HG03457 (cell line): ENCODE results near the gene CDC42SE1.
"Not testable (repeated sequence)": the region's sequence is repeated elsewhere in the genome, so short reads cannot be mapped to it uniquely, and the experiment has no call there.

ENCODE experiments used
- ATAC-seq: cut with Tn5 transposase; IDR thresholded peaks from one replicate; pipeline ENCODE4 v1.9.1; 2021; ENCODE audit warnings: moderate number of reproducible peaks; ENCODE audit not compliant: unreplicated experiment

CDC42SE1 gene, protein sequence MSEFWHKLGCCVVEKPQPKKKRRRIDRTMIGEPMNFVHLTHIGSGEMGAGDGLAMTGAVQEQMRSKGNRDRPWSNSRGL

DNA sequence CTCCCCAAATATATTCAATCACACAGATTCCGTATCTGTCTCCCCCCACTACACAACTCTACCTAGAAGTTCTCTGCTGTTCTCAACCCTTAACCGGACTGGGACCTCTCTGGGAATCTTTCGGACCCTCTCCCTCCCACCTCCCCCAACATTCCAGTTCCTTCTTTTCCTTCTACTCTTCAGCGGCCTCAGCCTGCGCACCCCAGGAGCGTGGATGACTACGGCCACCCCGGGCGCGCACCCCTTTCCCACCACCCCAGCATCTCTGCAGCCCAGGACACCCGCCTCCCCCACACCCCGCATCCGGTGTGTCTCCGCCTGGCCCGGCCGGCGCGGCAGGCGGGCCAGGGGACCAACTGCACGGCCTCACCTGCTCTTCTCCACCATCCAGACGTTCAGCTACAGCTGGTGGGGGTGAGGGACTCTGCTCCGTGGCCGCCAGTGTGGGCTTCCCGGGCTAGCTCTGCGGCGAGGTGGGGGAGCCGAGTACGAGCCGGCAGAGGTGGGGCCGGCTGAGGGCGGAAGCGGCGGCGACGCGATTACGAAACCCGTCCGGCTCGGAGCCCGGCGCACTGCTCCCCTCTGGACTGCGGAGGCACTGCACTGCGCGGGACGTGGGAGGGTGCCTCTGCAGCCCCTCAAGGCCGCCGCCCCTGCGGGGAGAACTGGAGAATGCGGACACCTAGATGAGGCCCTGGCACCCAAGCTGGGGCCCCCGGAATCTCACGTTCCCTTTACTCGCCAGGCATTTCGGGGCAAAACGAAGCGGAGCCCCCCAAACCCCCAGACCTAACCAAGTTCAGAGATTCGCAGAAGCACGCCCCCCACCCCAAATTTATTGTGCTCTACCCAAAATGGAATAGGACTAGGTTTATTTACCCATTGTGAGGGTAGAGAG, at the start of gene CDC42SE1:
Gene CDC42SE1, minus strand, starts transcription at position 514 of the 898 bp plus-strand sequence. CDS start 3,892 bp downstream, outside the sequence.
- ATAC-seq, result peak; percentile 49

DNA sequence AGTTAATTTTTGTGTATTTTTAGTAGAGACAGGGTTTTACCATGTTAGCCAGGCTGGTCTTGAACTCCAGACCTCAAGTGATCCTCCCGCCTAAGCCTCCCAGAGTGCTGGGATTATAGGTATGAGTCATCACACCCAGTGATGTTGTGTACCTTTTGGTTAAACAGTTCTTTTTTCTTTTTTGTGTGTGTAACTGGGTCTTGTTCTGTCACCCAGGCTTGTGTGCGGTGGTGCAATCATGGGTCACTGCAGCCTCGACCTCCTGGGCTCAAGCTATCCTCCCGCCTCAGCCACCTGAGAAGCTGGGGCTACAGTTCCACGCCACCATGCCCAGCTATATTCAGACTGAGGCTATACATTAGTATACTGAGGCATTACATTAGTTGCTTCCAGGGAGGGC, 48.9 kb upstream of the CDC42SE1 start:
- ATAC-seq, result no peak

DNA sequence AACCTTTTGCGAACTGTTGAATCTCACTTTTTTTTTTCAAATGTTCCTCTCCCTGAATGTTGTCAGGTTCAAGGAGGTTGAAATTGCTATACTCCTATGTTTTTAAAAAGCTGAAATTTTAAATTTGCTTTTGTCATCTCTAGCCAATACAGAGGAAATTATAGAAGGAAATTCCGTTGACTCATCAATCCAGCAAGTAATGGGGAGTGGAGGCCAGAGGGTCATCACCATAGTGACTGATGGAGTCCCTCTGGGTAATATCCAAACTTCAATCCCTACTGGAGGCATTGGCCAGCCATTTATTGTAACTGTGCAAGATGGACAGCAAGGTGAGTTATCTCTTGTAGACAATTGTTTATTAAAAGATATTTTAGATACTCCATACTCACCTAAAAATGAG, 47.5 kb upstream of the CDC42SE1 start:
- no peak for ATAC-seq

DNA sequence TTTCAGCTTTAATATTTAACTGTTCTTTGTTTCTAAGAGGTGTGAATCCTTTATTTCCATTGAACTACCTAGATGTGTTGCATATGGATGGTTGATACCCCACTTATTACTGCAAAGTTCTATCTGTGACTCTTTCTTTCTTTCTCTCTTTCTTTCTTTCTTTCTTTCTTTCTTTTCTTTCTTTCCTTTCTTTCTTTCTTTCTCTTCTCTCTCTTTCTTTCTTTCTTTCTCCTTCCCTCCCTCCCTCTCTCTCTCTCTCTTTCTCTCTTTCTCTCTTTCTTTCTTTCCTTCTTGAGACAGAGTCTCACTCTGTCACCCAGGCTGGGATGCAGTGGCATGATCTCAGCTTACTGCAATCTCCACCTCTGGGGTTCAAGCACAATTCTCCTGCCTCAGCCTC, 45.2 kb upstream of the CDC42SE1 start:
- ATAC-seq, result no peak

DNA sequence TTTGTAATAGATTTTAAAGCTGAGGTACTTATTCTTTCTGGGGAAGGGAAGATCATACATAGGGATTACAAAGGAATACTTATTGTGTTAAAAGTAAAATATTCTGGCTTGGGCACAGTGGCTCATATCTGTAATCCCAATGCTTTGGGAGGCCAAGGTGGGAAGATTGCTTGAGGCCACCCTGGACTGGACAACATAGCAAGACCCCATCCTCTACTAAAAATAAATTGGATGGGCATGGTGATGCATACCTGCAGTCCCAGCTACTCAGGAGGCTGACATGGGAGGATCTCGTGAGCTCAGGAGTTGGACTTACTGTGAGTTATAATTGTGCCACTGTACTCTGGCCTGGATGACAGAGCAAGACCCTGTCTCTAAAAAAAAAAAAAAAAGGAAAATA, 38.7 kb upstream of the CDC42SE1 start:
- no peak for ATAC-seq

DNA sequence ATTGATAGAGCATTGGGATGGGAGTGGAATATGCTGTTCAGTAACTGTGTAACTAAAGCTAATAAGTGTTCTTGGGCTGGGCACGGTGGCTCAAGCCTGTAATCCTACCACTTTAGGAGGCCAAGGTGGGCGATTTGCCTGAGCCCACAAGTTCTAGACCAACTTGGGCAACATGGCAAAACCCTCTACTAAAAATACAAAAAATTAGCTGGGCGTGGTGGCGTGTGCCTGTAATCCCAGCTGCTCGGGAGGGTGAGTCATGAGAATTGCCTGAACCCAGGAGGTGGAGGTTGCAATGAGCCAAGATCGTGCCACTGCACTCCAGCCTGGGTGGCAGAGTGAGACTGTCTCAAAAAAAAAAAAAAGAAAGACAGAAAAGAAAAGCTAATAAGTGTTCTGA, 38.0 kb upstream of the CDC42SE1 start:
- not testable (repeated sequence) for ATAC-seq

DNA sequence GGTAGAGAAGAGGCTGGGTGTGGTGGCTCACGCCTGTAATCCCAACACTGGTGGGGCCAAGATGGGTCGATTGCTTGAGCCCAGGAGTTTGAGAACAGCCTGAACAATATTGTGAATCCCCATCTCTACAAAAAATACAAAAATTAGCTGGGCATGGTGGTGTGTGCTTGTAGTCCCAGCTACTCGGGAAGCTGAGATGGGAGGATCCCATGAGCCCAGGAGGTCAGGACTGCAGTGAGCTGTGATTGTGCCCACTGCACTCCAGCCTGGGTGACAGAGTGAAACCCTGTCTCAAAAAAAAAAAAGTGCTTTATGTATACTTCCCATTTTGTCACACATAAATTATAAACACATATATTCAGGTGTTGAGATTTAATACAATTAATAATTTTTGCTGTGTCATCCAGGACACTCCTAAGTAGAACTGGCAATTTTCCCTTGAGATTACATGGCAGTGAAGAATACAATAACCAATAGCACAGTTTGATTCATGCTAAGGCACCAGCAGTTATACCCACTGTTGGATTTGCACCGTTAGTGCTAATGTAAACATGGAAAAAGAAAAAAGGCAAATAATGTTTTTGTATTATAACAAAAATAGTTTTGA, 26.6 kb upstream of the CDC42SE1 start:
- ATAC-seq, result no peak

DNA sequence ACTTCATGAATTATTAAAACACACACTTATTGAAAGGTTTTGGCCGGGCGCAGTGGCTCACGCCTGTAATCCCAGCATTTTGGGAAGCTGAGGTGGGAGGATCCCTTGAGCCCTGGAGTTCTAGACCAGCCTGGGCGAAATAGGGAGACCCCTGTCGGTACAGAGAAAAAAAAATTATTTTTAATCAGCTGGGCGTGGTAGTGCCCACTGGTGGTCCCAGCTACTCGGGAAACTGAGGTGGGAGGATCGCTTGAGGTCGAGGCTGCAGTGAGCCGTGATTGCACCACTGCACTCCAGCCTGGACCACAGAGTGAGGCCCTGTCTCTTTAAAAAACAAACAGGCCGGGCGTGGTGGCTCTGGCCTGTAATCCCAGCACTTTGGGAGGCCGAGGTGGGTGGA, 12.8 kb upstream of the CDC42SE1 start:
- no peak for ATAC-seq

DNA sequence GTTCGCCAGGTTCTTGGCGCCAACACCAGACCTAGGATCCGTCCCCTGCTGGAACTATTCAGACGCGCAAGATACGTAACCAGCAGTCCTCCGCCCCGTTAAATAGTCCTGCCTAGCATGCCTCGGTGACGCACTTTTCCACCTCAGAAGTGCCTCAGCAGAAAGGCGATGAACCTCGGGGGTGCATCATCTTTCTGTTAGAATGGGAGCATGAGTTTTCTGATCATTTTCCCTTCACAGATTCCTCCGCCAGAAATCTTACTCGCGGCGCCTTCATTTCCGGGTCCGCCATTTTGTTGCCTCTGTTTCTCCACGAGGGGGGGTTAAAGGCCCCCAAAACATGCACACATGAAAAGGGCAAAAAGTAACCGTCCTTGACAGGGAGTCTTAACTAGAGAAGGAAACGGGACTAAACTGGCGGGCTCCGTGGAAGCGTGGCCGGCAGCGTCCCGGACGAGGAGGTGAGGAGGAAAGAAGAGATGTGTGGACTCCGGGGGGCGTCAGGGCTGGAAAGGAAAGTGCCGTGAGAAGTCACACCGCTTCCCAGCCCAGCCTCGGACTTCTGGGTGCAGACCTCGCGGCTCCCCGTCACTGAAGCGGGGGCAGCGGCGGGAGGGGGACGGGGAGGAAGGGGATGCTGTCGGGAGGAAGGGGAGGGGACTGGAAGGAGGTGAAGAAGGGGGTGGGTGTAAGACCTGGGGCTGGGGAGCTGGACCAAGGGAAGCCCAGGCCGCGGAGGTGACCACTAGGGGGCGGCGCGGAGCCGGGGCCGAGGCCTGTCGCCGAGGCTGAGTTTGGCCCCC, 11.3 kb upstream of the CDC42SE1 start, which contains the start of gene GABPB2:
Gene GABPB2, plus strand, starts transcription at position 288 of the 803 bp plus-strand sequence. CDS start 17,429 bp downstream, outside the sequence.
- ATAC-seq, result no peak

DNA sequence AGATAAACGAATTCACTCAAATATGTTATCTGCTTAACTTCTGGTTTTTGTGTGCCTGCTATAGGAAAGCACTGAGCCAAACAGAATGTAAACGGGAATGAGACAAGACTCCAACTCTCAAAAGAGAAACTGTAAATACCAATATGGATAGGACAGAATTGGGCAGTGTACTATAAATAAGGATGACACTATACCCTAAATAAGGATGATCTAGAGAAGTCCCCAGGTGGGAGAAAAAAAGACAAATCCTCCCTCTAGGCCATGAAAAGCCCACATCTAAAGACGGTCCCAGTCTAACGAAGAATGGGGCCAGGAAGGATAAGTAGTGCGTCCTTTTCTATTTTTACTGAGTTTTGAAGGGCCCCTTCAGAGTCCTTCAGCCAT, 9.7 kb upstream of the CDC42SE1 start:
- ATAC-seq, result no peak

DNA sequence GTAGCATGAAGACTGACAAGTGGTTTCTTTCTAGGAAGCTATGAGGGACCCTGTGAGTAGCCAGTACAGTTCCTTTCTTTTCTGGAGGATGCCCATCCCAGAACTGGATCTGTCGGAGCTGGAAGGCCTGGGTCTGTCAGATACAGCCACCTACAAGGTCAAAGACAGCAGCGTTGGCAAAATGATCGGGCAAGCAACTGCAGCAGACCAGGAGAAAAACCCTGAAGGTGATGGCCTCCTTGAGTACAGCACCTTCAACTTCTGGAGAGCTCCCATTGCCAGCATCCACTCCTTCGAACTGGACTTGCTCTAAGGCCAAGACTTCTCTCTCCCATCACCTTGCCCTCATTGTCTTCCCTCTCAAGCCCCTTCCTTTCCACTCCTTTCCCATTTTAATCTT, 7.8 kb upstream of the CDC42SE1 start:
- no peak for ATAC-seq

DNA sequence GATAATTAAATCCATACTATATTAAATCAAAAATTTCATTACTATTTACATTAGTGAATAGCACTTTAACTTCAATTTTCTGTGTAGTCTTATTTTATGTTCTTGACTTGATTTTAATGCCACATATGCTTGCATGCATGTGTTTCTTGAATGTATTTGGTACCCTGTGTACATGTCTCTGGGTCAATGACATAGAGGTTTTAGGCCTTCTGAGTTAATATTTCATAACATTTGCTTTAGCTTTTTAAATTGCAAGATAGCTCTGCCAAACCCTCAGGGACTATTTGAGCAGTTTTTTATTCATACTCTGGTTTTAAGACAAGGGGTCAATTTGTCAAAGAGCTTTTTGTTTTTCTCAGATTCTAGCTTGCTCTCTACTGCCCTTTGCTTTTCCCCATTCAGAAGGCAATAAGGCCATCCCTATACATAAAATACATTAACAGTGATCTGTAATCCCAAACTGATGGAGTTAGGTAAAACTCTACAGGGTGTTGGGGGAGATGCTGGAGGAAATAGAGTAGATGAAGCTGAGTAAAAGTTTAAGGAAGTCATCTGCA, 5.7 kb upstream of the CDC42SE1 start:
- ATAC-seq, result no peak

DNA sequence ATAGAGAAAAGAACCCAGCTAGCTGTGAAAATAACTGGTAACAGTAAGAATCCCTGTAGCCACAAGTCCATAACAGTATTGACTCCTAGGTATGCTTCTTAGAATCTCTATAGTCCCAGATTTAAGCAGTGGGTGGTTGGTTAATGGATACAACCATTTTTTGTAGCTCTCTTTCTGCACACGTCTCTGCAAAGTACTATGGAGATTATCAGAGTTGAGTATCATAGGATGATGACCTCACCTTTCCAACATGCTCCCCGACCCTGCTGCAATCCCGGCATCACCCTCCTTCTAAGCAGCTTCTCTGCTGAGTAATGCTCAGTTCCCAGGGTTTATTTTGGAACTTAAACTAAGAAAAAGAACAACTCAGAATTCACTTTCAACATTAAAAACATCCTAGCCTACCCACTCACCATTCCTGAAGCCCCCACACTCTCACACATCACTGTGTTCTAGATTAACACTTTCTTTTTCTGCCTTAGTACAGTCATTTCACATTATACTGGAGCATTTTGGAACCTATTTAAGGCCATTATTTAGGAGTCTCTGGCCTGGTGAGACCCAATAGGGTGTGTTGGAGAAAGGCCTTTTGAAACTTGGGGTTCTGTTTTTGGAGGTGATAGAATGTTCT, 3.4 kb upstream of the CDC42SE1 start:
- no peak for ATAC-seq

DNA sequence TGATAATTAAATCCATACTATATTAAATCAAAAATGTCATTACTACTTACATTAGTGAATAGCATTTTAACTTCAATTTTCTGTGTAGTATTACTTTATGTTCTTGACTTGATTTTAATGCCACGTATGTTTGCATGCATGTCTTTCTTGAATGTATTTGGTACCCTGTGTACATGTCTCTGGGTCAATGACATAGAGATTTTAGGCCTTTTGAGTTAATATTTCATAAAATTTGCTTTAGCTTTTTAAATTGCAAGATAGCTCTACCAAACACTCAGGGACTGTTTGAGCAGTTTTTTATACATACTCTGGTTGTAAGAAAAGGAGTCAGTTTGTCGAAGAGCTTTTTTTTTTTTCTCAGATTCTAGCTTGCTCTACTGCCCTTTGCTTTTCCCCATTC, 2.3 kb upstream of the CDC42SE1 start:
- no peak for ATAC-seq

DNA sequence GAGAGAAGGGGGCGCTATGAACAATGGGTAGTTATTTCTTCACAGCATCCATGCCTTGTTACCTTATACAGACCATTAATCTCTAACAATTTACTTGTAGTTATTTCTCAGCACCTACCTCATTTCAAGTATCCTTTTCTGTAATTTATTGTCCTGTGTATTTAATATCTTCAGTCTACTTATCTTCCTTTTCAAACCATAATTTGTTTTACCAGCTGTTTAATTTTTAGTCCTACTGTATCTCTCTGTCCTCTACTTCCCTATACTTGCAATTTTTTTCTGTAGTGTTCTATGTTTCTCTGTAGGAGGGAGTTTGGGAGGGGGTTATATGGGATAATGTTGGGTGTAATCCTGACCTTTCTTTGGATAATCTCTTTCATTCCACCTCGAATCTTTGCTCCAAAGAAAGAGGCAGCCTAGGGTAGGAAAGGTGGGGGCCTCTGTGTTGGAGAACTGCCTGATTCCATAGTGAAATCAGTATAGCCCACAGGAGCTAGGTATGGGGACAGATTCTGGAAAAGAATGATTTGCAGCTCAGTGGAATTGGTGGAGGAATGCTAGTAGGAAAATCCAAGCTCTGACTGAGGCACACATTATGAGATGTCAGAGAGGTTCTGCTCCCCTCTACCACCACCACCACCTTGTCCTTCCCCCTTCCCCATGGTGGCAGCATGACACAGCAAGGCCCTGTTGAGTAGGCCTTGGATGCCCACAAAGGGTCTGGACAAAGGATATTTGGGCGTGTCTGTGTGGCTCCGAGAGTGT, 1.4 kb upstream of the CDC42SE1 start:
- no peak for ATAC-seq

DNA sequence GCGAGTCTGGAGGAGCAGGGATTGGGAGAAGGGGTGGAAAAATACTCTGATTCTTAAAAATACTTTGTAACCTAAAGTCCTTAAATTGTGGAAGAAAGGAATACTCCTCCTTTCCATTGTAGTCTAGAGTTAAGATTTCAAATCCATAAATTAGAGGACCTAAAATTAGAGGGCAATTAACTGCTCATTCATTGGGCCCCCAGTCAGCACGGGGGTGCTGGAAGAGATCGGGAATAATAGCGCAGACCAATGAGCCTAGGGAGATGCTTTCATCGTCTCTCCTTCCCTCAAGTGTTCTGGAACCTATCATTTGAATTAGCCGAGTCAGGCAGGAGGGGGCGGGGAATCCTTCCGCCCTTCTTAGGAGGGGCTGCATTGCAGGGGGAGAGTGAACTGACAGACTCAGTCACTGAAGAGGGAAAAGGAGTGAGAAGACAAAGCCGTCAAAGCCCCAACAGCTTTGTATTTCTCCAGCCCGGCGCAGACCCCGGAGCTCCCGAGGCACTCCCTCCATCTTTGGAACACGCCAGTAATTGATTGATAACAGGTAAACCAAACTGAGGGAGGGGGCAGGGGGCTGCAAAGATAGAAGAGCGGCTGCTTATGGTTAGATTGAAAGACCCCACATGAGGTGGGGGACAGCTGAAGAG, 710 bp upstream of the CDC42SE1 start, which contains the start of gene MLLT11:
Gene MLLT11, plus strand, starts transcription at position 391 of the 650 bp plus-strand sequence. CDS start 6,828 bp downstream, outside the sequence.
- ATAC-seq, result no peak

DNA sequence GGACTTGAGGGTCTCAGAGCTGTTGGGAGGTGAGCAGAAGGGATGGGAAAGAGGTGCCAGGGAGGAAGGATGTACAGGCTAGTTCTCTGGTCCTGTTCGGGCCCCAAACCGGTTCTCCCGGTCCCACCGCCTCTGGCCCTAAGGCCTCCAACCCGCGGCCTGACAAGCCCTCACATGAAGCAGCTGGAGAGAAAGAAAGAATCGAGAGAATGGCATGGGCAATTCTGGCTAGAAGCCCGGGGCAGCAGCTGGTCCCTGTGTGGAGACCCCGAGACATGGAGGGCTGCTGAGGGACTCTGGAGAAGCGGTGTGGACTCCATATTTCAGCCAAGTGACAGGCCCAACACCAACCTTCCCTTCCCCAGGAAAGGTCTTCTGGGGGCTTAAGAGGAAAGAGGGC, 730 bp downstream of the CDC42SE1 start:
- no peak for ATAC-seq

DNA sequence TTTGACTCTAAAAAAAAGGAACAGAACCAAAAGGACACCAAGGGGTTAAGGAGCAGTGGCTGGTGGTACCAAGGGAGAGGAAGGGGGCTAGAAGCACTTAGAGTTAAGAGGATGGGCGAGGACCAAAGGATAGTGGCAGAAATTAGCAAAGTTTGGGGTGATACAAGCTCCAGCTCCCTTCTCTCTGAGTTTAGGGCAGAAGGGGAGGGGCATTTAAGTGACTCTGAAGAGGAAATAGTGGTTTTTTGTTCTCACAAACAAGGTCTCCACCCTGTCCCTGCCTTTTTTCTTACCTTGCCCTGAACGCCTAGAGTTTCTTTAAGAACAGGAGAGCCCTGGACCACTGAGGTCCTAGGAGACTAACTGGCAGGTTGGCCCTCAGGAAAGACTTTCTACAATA, 3.3 kb downstream of the CDC42SE1 start:
- no peak for ATAC-seq

DNA sequence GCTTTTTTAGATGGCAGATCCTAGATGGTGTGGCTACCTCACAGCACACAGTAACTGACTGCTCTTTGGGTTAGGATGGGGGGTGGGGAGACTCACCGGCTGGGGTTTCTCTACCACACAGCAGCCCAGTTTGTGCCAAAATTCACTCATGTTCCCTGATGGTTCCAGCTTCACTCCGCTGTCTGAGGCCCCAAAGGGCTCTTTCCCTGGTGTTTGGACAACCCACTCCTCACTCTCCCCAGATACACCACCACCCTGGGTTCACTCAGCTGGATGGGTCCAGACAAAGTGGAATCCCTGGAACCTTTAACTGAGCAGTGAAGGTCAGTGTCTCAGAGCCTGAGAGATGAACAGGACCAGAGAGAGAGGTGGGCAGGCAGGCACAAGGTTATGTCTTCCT, 3.8 kb downstream of the CDC42SE1 start:
- ATAC-seq, result no peak
